GM15510 (cell line): ENCODE data around the gene POLR1G.

Source experiments
- POLR2A ChIP-seq: IDR thresholded peaks from 3 replicates; pipeline ENCODE4 v1.6.1; 2011; ENCODE audit warnings: borderline replicate concordance; ENCODE audit not compliant: insufficient read length; ENCODE audit errors: extremely low read depth

POLR1G gene

DNA sequence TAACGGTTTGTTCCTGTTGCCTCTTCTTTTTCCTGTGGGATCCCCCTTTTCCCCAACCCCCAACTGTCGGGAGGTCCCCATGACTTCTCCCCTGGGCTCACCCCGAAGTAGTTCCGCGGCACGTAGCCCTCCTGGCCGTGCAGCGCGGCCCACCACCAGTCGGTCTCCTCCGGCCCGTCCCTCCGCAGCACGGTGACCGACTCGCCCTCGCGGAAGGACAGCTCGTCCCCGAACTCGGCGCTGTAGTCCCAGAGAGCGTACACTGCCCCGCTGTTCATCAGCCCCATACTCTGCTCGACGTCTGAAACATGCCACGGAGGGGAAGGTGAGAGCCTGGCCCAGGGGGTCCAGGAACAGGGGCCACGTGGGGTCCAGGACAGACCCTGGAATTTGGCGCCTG lies 24.0 kb upstream of the POLR1G start:
- no peak for TF ChIP-seq POLR2A

DNA sequence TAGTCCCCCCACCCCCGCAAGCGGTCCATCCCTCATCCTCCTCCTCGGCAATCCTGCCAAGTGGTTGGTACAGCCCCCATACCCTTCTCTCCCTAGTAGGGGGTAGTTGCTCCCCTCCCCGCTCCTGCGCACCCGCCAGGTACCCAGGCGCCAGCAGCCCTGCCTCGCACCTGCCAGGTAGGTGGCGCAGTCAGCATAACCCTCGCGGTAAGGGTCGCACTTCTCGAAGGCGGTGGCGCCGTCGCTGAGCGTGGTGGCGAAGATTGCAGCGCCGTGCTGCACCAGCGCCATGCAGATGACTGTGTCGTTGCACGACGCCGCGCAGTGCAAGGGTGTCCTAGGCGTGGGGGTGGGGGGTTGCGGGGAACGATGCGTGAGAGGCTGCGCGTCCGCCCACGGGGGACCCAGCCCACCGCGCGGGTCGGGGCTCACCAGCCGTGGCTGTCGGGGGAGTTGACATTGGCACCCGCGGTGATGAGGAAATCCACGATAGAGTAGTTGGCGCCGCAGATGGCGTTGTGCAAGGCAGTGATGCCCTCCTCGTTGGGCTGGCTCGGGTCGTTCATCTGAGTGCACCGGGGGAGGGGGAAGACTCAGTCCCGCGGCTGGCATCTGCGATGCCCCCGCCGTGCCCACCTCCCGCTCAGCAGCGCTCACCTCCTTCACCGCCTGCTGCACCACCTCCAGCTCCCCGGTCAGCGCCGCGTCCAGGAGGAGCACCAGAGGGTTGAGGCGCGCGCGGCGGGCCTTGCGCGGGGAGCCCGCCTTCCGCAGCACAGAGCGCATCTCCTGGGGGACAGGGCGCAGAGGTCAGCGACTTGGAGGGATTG lies 20.8 kb upstream of the POLR1G start:
- TF ChIP-seq POLR2A = no peak

DNA sequence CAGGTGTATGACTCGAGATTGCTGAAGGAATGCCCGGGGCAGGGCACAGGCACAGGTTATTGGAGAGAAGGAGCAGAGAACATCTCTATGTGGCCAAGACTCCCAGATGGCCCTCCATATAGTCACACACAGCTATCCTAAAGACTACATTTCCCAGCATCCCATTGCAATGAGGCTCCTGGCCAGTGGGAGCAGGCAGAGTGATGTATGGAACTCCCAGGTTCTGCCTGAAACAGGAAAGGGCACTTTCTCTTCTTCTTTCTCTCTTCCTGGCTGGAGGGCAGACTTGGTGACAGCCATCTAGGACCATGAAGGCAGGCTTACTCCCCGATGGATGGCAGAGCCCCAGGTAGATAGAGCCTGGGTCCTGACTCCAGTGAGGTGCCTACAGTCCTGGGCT lies 15.1 kb upstream of the POLR1G start:
- TF ChIP-seq POLR2A = no peak

DNA sequence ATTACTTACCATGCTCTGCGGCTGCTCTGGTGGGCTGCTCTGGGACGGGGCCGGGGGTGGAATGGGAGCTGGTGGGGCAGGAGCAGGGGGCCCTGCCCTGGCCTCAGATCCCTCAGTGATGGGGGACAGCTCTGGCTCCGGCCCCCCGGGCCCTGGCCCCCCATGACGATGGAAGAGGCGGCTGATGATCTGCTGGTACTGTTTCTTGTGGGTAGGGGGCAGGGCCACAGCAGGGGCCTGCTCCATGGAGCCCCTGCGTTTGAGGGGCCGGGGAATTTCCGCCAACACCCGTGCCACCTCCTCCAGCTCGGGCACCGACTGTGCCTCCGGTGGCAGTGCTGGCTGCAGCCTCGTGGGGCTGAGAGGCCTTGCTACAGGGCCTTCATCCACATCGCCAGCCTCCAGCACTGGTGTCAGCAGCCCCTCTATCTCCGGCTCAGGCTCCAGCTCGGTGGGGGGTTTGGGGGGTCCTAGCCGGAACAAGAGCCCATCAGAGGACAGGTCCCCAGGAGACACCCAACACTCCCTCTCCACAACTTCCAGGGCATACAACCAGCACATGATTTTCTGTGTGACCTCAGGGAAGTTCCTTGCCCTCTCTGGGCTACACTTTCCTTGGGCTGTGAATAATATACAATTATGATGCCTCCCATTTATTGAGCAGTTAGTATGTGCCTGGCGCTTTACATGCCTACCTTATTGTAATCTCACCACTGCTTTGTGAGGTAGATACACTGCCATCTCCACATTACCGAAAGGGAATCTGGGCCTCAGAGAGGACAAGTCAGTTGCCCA lies 14.4 kb upstream of the POLR1G start:
- no peak for TF ChIP-seq POLR2A

DNA sequence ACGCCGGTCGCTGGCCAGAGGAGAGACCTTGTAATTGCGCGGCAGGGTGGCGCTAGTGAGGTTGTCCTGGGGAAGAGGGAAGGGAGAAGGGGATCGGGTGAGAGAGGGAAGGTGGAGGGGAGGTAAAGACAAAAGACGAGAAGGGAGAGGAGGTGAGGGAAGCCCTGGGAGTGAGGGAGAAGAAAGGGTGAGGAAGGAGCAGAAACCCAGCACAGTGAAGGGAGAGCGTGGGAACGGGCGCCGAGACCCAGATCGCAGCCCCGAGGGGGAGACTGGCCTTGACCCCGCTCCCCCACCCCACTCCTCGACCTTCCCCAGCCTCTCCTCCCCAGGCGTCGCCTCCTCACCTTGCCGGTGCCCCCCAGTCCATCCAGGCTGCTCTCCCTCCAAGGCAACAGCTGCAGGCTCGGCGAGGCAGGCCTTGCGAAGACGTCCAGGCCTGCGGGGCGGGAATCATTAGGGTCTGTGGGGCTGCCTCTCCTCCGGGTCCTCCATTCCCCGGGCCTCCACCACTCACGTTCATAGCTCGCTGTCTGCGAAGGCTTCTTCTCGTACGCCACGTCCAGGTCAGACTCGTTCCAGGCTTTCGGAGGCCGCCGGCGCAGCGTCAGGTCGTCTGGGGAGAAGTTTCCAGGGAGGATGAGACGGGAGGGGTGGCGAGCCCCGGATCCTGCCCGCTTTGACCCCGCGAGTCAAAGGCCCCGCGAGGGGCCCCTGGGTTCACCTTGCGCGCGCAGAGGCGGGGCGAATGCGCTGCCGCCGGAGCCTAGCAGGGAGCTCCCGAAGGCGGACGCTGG lies 10.4 kb upstream of the POLR1G start:
- no peak for TF ChIP-seq POLR2A

DNA sequence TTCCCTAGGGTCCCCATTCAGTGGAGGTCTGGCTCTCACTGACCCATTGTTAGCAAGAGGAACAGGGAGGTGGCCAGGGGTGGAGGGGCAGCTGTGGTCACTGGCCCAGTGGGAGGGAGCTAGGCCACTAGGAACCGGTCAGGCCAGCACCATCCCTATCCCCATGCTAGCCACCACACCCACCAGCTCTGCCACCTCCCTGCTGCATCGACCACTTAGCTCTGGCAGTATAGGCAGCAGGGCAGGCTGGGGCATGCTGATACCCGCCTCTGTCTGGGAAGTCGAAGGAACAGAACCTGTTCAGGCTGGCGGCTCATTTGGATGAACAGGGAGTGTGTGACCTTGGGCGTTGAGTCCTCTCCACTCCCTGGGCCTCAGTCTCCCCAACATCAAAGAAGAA lies 6.3 kb upstream of the POLR1G start:
- no peak for TF ChIP-seq POLR2A

DNA sequence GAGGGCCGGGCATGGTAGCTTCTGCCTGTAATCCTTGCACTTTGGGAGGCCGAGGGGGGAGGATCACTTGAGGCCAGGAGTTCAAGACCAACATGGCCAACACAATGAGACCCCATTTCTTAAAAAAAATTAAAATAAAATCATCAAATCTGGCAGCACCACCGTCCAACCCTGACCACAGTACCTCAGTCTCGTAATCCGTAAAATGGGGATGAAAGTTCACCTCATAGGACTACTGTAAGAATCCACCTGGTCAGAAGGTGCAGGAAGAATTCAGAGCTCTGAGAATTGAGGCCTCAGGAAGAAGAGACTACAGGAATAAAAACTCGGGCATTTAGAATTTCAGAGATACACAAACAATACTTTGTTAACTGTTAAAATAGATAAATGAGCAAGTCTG lies 4.6 kb upstream of the POLR1G start:
- no peak for TF ChIP-seq POLR2A

DNA sequence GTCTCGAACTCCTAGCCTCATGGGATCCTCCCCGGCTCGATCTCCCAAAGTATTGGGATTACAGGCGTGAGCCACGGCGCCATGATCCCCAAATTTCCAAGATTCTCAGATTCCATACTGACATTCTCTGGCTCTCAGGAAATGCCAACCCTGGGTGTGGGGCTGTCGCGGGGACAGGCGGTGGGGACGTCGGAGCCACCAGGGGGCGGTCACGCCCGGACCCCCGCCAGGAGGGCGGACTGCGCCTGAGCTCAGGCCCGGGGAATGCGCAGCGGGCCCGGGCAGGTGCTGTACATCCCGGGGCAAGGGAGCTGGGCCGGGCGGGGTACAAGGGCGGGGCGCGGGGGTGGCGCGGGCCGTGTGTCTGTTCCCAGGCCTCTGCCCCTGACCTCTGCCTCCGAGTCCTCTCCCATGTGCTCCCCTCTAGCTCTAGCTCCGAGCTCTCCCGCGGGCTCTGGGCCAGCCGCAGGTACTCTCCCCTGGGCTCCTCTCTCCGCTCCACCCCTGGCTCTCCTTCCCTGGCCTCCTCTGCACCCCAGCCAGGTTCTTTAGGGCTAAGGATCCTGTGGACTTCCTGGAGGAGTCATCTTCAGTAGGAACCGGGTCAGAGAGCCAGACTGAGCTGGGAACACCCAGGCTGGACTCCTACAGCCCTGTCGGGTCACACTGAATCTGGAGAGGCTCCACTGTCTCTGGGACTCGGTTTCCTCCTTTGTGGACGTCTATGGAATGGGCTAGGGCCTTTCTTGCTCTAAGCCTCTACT lies 4.0 kb upstream of the POLR1G start:
- no peak for TF ChIP-seq POLR2A

DNA sequence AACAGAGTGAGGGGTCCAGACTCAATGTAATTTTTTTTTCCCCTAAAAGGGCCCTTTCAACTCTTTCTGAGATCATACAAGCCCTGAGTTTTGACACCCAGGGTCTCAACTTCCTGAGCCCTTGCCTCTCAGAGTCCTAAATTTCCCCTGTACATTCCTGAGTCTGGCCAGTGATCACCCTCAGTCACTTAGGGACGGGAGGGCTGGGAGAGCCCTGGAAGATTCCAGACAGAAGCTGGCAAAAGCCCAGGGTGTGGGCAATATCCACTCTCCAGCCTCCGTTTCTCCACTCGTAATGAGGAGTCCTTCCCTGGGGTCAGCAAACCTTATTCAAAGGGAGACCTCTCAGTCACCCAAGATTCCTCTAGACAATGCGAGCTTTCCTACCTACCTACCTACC lies 3.2 kb upstream of the POLR1G start:
- TF ChIP-seq POLR2A = no peak

DNA sequence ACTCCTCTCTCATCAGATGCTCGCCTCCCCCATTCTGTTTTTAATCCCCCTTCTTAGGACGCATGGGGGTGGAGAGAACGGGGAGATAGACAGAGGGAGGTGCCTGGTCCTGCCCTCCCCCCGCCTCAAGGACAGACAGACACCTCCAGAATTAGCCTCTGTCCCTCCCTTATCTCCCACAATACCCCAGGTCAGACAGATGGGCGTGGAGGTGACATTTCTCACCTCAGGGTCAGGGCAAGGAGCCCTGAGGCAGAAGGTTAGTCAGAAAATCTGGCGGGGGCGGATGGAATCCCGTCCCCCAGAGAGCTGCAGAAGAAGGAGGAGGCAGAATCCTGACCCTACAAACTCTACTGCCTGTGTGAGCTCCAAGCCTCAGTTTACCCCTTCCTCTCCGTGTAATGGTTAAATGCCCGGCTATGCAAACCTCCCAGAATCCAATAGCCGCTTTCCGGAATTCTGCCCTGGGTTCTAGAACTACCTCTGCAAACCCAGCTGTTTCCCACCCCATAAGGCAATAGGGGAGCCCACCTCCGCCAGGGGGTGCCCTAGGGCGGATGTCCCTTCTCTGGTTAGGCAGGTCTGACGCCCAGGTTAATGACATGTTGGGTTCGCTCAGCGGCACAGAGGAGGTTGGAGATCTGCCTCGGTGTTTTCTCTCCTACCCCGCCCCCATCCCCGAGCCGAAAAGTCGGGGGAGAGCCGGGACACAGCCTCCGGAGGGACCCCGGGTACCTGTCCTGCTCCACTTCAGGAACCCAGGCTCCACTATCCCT lies 2.5 kb upstream of the POLR1G start:
- TF ChIP-seq POLR2A = no peak

DNA sequence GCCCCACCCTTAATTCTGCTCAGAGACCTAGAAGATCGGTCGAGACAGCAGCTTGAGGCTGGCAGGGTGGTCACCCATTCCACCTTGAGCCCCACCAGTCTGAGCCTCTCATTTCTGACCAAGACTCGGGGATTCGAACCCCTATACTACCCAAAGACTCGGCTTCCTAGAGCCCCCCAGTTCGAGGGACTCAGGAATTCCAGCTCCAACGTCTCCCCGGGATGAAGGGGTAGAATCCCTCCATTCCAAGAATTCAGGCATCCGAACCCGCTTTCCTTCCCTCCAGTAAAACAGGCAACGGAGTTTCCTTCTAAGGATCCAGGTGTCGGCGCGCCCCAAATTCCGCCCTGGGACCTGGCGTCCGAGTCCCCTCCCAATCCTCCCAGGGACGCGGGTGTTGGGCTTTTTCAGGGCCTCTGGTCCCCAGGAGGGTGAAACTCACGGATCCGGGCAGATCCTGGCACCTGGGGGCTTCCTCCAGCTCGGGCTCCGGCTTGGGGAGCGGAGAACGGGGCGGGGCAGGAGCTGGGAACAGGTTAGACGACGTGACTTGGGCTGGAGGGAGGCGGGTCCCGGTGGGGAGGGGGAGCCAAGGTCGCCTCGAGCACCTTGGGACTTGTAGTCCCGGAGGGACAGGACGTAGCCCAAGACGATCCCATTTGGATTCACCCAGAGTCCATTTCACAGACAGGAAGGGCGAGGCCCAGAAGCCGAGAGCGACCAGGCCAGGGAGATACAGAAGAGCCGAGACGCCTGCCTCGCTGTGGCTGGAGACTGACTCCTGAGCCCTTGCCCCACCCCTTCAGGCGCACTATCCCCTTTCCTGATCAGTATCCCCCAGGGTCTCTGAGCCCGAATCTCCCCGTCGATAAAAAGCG lies 1.6 kb upstream of the POLR1G start, which contains the start of gene PPP1R13L:
TSS of gene PPP1R13L (minus strand) at position 513 of the 878 bp plus-strand sequence. CDS start 6,751 bp downstream, outside the sequence.
- TF ChIP-seq POLR2A = no peak

DNA sequence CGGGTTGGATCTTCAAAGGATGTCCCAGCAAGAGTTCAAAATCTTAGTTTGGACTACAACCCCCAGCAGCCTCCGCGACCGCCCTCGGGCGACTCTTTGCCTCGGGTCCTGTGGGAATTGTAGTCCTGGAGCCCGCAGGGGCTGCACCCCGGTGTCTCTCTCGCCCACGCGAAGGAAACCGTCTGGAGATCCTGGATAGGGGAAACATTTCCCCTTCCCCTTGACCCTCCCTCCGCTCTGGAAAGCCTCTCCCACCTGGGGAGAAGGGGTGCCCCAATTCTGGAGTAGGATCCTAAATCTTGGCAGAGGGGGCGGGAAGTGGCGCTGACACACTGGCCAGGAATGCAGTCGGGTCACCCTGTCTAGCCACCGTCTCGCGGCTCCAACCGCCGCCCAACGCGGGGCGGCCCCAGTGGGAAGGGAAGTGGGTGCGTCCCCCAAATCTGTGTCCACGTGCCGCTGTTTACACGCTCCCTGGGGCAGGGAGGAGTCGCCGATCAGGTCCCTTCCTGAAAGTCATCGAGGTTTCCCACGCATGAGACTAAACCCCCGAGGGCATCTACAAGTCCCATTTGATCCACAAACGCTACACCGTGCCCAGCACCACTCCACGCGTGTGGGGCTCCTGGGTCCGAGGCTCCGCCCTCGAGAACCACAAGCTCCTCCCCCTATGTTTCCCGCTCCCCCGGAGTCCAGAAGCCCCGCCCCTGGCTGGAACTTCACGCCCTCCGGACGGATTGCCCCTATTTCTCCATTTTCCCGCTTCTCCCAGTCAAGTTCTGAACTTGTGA lies 814 bp upstream of the POLR1G start:
- peak; percentile 52 for TF ChIP-seq POLR2A

DNA sequence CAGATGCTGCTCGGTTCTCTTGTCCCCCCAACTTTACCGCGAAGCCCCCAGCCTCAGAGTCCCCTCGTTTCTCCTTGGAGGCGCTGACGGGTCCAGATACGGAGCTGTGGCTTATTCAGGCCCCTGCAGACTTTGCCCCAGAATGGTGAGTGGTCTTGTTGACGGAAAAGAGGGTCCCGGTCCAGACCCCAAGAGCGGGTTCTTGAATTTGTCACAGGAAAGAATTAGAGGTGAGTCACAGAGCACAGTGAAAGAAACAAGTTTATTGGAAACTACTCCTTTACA lies 589 bp downstream of the POLR1G start:
- no peak for TF ChIP-seq POLR2A

DNA sequence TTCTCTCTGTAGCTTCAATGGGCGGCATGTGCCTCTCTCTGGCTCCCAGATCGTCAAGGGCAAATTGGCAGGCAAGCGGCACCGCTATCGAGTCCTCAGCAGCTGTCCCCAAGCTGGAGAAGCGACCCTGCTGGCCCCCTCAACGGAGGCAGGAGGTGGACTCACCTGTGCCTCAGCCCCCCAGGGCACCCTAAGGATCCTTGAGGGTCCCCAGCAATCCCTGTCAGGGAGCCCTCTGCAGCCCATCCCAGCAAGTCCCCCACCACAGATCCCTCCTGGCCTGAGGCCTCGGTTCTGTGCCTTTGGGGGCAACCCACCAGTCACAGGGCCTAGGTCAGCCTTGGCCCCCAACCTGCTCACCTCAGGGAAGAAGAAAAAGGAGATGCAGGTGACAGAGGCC lies 1.7 kb downstream of the POLR1G start:
- no peak for TF ChIP-seq POLR2A
